Body of pancreas (tissue), 4 donors: ENCODE results near the gene DIRAS2. TPM values are rescaled to one million over a fixed set of nuclear protein-coding genes. Genes with fewer than 3 reads are reported as not detected.

ENCODE experiments used
- ATAC-seq: fragments of 150-250 bp; one replicate; pipeline ENCODE4 v1.9.1; 2016
- DNase-seq, 4 donors: peaks; one replicate each; pipeline ENCODE4 v3.0.0-alpha.2; 2019
- H3K27ac ChIP-seq, 4 donors: fragments of 200-600 bp; sonication (generic); 1 replicate in 3 of 4; 2 replicates in 1 of 4; pipeline versions ENCODE4 v1.5.1 to v1.6.1; 2016 to 2019; ENCODE audit warnings: mild to moderate bottlenecking in 1 of 4, mixed read lengths in 1 of 4, moderate library complexity in 1 of 4
- H3K27me3 ChIP-seq, 2 donors: fragments of 200-600 bp; sonication (generic); one replicate each; pipeline ENCODE4 v1.6.0; 2016; ENCODE audit warnings: mild to moderate bottlenecking in 1 of 2
- H3K36me3 ChIP-seq, 2 donors: fragments of 200-600 bp; sonication (generic); replicated peaks in 1 of 2; 2 replicates each; pipeline ENCODE4 v1.5.1; 2016; ENCODE audit warnings: low read depth in 2 of 2; ENCODE audit not compliant: insufficient read depth in 1 of 2
- H3K4me1 ChIP-seq: fragments of 200-600 bp; sonication (generic); one replicate; pipeline ENCODE4 v1.6.0; 2016
- H3K4me3 ChIP-seq, 2 donors: fragments of 200-600 bp; sonication (generic); 1 replicate in 1 of 2; 2 replicates in 1 of 2; pipeline ENCODE4 v1.5.1; 2016 to 2019
- H3K9me3 ChIP-seq, 3 donors: fragments of 200-600 bp; sonication (generic); 1 replicate in 2 of 3; 2 replicates in 1 of 3; pipeline ENCODE4 v1.5.1; 2016
- POLR2A ChIP-seq, 3 donors: fragments of 450-650 bp; IDR thresholded peaks; one replicate each; pipeline ENCODE4 v1.6.1; 2016; ENCODE audit warnings: antibody characterized with exemption in 3 of 3, mild to moderate bottlenecking in 2 of 3
- WGBS, 2 donors: methylation state at CpG; one replicate each; pipeline ENCODE4 v1.1.5; 2017; 5-methylcytosine and 5-hydroxymethylcytosine counted together
- intact Hi-C: fragments of 100-400 bp; cut with DNase I; formaldehyde crosslinking; loops from one replicate; pipeline ENCODE4 v1.15.1; 2023
- total RNA-seq, 2 donors: library from RNA; depleted of rRNA; stranded (reverse); fragments of >200 nt; gene quantifications; one replicate each; pipeline ENCODE4 v1.1.0, GENCODE V29; 2016
- TF ChIP-seq, protein P1 (sequence below), 7 experiments: fragments of 450-650 bp in 4 of 7; fragments of 200-600 bp in 3 of 7; sonication (generic) in 3 of 7; IDR thresholded peaks; one replicate each; pipeline ENCODE4 v1.5.1; 2016 to 2019; ENCODE audit warnings: antibody characterized with exemption in 7 of 7

DIRAS2 gene
- total RNA-seq, 2 donors from 2014 or later, result 0.52 to 2.0 TPM

DNA sequence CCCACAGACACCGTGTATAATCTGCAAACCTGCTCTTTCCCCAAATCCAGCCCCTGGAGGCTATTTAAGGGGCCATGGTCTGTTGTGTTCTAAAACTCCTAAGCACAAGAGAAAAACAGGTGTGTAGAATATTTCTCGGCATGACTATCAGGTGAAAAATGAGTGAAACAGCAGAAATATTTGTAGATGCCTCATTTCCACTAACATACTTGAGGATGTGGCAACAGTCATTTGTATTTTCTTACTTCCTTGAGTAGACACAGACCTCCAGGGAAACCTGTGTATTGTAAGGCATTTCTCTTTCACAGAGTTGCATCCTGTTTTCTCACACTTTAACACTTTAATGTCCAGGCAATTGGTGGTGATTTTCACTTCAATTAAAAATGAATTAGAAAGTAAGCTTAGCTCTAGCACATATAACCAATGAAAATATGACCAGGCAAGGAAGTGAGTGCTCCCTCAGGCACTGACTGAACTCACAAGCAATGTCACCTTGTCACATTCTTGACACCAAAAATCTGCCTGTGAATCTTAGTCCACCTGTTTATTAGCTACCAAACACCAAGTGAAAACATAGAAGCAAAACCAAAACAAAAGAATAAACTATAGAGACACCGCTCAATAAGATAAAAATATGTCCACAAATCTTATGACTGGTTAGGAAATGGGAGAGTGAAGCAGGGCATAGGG lies 64.4 kb downstream of the DIRAS2 start:
- TF ChIP-seq, protein P1, sequence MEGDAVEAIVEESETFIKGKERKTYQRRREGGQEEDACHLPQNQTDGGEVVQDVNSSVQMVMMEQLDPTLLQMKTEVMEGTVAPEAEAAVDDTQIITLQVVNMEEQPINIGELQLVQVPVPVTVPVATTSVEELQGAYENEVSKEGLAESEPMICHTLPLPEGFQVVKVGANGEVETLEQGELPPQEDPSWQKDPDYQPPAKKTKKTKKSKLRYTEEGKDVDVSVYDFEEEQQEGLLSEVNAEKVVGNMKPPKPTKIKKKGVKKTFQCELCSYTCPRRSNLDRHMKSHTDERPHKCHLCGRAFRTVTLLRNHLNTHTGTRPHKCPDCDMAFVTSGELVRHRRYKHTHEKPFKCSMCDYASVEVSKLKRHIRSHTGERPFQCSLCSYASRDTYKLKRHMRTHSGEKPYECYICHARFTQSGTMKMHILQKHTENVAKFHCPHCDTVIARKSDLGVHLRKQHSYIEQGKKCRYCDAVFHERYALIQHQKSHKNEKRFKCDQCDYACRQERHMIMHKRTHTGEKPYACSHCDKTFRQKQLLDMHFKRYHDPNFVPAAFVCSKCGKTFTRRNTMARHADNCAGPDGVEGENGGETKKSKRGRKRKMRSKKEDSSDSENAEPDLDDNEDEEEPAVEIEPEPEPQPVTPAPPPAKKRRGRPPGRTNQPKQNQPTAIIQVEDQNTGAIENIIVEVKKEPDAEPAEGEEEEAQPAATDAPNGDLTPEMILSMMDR (IDR thresholded peaks at IDR 0.05), result no peak
- TF ChIP-seq POLR2A (IDR thresholded peaks at IDR 0.05), result no peak
- H3K9me3 ChIP-seq, result no peaks in the 10 kb centered on the region
- DNase-seq (no peak), ATAC-seq (no peak)
- no peaks in the 10 kb centered on the region for H3K27me3 ChIP-seq
- 57 to 63% methylated on average over 3 of the region's 3 CpGs for WGBS, 2 donors
- no peak overlapping the region for H3K27ac ChIP-seq
- no peaks in the 10 kb centered on the region for H3K4me1 ChIP-seq
- no peak overlapping the region for H3K4me3 ChIP-seq
- intact Hi-C loops, result no loop called here
- no peaks in the 10 kb centered on the region for H3K36me3 ChIP-seq

DNA sequence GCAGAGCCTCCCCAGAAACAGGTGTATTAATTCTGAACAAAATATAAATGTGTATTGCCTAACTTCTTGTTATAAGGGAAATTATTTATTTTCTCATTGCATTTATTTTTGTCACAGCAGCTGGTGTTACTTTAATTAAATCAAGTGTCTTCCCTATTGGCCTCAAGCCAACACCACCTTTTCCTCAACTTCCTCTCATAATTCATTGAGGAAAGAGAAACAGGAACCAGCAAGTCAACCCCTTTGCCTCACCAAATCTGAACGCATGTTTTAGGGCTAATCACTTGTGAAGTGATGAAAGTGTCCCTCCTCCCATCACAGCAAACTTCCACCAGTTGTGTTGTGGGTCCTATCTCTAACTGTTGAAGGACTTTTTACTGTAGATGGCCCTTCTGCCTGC lies 73.1 kb downstream of the DIRAS2 start:
- intact Hi-C loops, result no loop called here
- H3K4me3 ChIP-seq, result no peak overlapping the region
- DNase-seq, result no peak
- H3K4me1 ChIP-seq, result no peaks in the 10 kb centered on the region
- TF ChIP-seq, protein P1 (IDR thresholded peaks at IDR 0.05), result no peak
- no peak for TF ChIP-seq POLR2A (IDR thresholded peaks at IDR 0.05)
- 61 to 65% methylated on average over 1 of the region's 1 CpG for WGBS, 2 donors
- H3K27ac ChIP-seq, result no peak overlapping the region
- no peaks in the 10 kb centered on the region for H3K27me3 ChIP-seq
- no peaks in the 10 kb centered on the region for H3K9me3 ChIP-seq
- no peak for ATAC-seq
- H3K36me3 ChIP-seq, result no peaks in the 10 kb centered on the region

DNA sequence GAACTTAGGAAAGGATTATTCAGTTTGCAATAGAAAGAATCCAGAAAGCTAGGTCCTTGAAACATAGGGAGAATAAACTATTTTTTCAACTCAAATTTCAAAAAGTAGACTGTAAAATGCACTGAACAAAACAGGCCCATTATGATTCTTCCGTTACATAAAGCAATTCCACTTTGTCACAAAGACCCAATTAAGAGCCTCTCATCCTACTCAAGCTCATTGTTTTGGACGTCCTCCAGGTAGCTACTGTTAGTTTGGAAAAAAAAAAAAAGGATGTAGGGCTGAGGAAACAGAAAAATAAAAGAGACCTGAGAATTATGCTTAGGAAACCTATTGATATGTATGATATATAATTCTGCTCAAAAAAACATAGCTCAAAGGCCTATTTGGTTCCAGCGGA lies 74.0 kb downstream of the DIRAS2 start:
- WGBS, 2 donors, result 61 to 67% methylated on average over 3 of the region's 3 CpGs
- Histone ChIP-seq H3K27me3 (no peaks in the 10 kb centered on the region), H3K36me3 (no peaks in the 10 kb centered on the region), H3K9me3 (no peaks in the 10 kb centered on the region), H3K4me3 (no peak overlapping the region), H3K4me1 (no peaks in the 10 kb centered on the region), H3K27ac (no peak overlapping the region)
- TF ChIP-seq, protein P1 (IDR thresholded peaks at IDR 0.05), result no peak
- TF ChIP-seq POLR2A (IDR thresholded peaks at IDR 0.05), result no peak
- no peak for ATAC-seq
- intact Hi-C loops, result no loop called here
- no peak for DNase-seq

DNA sequence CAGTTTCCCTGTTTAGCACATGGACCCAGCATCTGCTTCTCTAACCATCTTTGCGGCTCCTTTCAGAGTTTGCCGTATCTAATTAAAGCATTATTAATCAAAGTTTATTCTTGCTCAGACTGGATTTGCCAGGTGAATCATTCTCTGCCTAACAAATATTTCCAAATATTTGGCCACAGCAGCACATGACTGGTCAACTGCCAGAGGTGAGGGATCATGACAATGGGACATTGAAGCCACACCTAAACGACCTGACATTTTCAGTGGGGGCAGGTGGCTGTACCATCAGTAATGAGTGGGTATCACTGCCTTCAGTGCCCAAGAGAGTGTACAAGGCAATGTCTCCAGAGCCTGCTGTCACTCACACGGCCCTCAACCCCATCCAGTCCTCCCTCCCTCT lies 80.4 kb downstream of the DIRAS2 start:
- intact Hi-C loops, result no loop called here
- no peak for TF ChIP-seq POLR2A (IDR thresholded peaks at IDR 0.05)
- TF ChIP-seq, protein P1 (IDR thresholded peaks at IDR 0.05), result no peak
- ATAC-seq (no peak), DNase-seq (no peak)
- Histone ChIP-seq H3K27me3 (no peaks in the 10 kb centered on the region), H3K4me1 (no peaks in the 10 kb centered on the region), H3K36me3 (no peaks in the 10 kb centered on the region), H3K4me3 (no peak overlapping the region), H3K27ac (no peak overlapping the region), H3K9me3 (no peaks in the 10 kb centered on the region)
- WGBS, 2 donors, result 48 to 57% methylated on average over 4 of the region's 4 CpGs

Other genes starting within 250 kb of the DIRAS2 start
- 10 to 100 TPM; 10.5 to 11.2 TPM for gene SYK, start 159.0 kb upstream of the DIRAS2 start, total RNA-seq